HG02943 (cell line): Measurements from ENCODE around the gene UNCX.
"Not testable (repeated sequence)": the region's sequence is repeated elsewhere in the genome, so short reads cannot be mapped to it uniquely, and the experiment has no call there.

ENCODE experiments used
- ATAC-seq: cut with Tn5 transposase; IDR thresholded peaks from one replicate; pipeline ENCODE4 v1.9.1; 2021; ENCODE audit warnings: mild to moderate bottlenecking, low read depth, moderate library complexity; ENCODE audit not compliant: unreplicated experiment

The UNCX gene

DNA sequence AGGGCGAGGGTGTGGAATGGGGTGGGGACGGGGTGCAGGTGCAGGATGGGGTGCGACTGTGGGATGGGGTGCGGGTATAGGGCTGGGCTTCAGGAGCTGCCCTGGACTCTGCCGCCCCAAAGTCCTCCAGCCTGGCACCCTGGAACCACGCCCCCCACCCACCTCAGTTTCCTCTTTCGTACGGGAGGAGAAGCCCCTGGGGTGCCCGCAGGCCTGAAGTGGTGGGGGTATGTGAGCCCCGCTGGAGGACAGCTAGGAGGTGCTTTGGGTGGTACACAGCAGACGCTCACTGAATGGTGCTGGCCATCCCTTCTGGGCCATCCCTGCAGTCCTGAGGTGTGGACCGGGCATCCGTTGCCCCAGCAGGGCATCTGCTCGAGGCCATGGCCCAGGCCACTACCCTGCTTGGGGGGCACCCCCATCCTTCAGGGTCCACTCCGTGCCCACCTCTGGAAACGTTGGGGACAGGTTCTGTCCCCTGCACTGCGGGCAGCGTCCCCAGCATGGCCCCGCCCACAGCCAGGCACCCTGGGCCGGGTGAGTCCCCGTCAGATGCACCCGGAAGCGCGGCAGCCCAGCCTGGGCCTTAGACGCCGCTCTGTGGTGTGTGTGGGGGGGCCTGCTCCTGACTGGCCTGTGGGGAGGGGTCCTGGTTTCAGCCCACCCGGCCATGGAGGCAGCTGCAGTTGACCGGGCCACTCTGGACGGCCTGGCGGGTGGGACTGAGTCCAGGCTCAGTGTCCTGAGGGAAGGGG, 41.6 kb downstream of the UNCX start:
- no peak for ATAC-seq

DNA sequence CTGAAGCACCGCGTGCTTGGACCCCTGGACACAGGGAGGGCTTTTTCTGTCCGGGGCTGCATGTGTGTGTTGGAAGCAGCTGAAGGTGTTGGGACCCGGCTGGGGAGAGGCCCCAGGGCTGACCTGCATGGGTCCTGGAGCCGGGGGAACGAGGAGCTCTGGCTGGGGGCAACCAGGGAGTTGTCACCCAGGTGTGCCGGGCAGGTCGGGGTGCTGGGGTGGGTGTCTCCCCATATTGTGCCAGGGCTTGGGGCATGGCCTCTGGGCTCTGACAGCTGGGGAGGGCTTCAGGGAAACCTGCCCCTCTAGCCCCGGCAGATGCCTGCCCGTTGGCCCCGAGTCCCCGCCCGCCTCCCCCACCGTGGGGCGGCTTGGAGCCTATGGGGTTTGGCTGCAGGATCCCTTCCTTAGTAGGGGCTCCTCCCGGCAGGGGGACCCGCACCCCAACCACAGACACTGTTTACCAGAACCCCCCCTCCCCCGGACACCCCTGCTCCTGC, 42.3 kb downstream of the UNCX start:
- no peak for ATAC-seq

DNA sequence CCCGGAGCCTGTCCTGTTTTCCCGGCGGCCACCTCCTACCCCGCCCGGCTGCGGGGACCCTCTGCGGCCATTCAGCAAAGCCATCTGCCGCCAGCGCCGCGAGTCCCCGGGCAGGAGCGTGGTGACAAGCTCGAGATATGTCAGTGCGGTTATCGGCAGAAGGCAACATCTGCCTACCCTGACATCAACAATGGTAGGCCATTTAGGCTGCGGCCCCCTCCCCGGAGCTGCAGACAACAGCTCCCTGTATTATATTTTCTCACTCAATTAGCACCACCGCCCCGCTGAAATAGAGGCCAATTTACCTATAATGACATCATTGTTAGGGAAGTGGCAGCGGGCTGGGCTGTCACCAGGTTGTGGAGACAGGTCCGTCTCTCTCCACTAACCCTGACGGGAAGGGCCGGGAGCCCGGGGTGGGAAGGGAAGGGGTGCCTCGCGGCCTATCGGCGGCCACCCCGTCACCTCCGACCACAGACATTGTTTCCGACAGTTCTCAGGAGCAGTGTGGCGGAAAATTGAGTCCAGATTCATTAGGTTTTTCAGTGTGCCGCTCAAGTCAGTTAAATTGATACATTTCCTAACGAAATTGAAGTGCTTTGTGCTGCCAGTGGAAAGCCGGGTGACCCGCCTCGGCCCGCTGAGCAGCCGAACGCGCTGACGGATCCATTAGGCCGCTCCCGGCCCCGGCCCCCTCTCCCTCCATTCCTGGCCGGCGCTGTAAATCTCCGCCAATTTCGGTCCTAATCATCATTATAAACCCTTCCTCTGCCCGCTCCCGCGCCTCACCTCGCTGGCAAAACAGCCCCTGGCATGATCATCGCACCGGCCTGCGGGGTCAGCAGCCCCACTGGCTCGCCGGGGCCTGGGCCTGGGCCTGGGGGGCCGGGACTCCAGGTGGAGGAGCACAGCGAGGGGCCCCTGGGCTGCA, 43.0 kb downstream of the UNCX start:
- no peak for ATAC-seq

- ATAC-seq: no peak
These were observed 44.0 kb downstream of the UNCX start for GRCh38 chr7:1276626-1277175.

GRCh38 chr7:1278543-1278942, 45.9 kb downstream of the UNCX start:
- ATAC-seq: no peak

DNA sequence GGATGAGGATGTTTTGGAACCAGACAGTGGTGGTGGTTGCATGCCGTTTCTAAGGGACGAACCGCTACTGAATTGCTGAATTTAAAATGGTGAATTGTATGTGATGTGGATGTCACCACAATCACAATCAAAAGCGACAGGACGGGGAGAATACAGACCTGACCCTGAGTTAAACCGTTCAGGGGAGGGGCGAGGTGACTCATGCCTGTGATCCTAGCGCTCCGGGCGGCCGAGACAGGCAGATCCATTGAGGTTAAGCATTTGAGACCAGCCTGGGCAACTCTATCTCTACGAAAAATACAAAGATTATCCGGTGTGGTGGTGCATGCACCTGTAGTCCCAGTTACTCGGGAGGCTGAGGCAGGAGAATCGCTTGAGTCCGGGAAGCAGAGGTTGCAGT, 46.4 kb downstream of the UNCX start:
- no peak for ATAC-seq

GRCh38 chr7:1279895-1280294, 47.2 kb downstream of the UNCX start:
- not testable (repeated sequence) for ATAC-seq

- ATAC-seq: no peak
These were observed 48.4 kb downstream of the UNCX start for GRCh38 chr7:1281068-1281467.

- ATAC-seq: no peak
These were observed 50.0 kb downstream of the UNCX start for GRCh38 chr7:1282679-1283078.

GRCh38 chr7:1283337-1283736, 50.7 kb downstream of the UNCX start:
- ATAC-seq: no peak

DNA sequence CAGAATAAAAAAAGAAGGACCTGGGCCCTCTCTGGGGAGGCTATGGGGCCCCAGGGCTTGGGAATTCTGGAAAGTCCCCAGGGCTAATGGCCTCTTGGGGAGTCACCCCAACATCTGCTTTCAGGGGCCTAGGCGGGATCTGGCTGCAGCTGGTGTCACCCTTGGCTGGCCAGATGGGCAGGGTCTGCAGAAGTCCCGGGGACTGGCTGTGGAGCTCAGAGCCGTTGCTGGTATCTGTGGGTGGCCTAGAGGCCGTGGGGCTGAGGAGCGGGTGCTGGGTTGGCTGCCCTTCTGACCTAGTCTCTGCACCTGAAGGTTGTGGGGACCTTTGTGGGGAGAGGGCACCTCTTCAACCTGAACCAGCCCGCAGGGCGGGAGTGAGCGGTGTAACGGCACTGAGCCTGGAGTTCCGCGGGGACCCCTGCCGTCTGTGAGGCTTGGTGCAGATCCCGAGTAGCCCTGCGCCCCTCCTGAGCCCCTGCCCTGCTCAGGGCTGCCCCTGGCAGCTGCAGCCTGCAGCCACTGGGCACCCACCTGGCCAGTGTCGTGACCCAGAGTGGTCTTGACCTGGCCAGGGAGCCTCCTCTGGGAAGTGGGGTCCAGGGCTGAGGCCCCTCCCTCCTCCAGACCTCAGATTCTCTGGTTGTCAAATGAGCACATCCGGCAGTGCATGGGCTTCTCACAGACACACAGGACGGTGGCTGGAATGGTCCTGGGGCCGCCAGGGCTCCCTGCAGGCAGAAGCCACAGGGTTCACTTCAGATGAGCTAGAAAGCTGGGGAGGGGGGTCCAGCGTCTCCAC, 51.5 kb downstream of the UNCX start:
- no peak for ATAC-seq

GRCh38 chr7:1284743-1285458, 52.2 kb downstream of the UNCX start:
- no peak for ATAC-seq

DNA sequence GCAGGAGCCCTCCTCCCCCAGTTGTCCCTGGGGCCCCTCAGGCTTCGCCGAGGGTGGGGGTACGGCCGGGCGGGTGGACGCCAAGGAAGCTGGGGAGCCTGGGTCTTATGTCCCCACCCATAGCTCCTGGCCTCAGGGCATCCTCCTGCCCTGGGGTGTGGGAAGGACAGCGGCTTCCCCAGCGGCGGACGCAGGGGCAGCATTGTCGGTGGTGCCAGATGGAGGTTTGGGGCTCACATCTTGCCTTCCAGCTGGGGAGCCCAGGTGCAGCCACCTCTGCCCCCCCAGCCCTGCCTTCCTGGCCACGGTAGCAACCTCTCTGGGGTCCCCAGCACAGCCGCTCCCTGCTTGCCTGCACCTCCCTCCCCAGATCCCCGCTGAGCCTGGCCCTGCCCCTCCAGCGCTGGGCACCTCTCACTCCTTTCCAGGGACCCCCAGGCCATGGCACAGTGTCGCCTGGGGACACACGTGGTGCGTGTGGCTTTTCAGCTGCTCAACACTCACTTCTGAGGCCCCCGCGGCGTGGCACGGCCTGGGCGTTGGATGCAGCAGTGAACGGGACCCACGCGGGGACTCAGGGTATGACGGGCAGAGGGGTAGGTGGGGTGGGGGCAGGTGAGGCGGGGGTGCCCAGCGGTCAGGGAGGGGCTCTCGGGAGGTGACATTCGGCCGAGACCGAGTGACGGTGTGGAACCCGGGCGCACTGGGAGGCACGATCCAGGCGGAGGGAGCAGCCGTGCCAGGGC, 53.1 kb downstream of the UNCX start:
- no peak for ATAC-seq
